GM23248 (cell line): Measurements from ENCODE around the gene DDX60. TPM values are rescaled to one million over a fixed set of nuclear protein-coding genes. Genes with fewer than 3 reads are reported as not detected.
A peak's percentile ranks its signal among the peaks of the same experiment; 100 is the strongest.

Source experiments
- DNase-seq: peaks from one replicate; pipeline ENCODE4 v3.0.0-alpha.2; 2015
- H2AFZ ChIP-seq: fragments of 200-600 bp; sonication (generic); 2 replicates; pipeline ENCODE4 v1.6.1; 2016; ENCODE audit warnings: antibody characterized with exemption
- H3F3A ChIP-seq: fragments of 200-600 bp; sonication (generic); 2 replicates; pipeline ENCODE4 v1.6.1; 2016; ENCODE audit warnings: mild to moderate bottlenecking, antibody characterized with exemption, mixed run types; ENCODE audit not compliant: insufficient read depth
- H3K27ac ChIP-seq: fragments of 200-600 bp; sonication (generic); 2 replicates; pipeline ENCODE4 v1.5.1; 2016; ENCODE audit warnings: mild to moderate bottlenecking
- H3K27me3 ChIP-seq: fragments of 200-600 bp; sonication (generic); replicated peaks from 2 replicates; pipeline ENCODE4 v1.6.1; 2016; ENCODE audit warnings: mild to moderate bottlenecking; ENCODE audit not compliant: insufficient read depth
- H3K36me3 ChIP-seq: fragments of 200-600 bp; sonication (generic); 2 replicates; pipeline ENCODE4 v1.6.1; 2016; ENCODE audit warnings: low read depth, mild to moderate bottlenecking
- H3K4me1 ChIP-seq: fragments of 200-600 bp; sonication (generic); 2 replicates; pipeline ENCODE4 v1.6.1; 2016; ENCODE audit warnings: mild to moderate bottlenecking; ENCODE audit not compliant: insufficient read depth
- H3K4me2 ChIP-seq: fragments of 200-600 bp; sonication (generic); one replicate; pipeline ENCODE4 v1.6.1; 2016; ENCODE audit warnings: mild to moderate bottlenecking; ENCODE audit not compliant: unreplicated experiment
- H3K4me3 ChIP-seq: fragments of 200-600 bp; sonication (generic); 2 replicates; pipeline ENCODE4 v1.5.1; 2016; ENCODE audit warnings: mild to moderate bottlenecking
- H3K79me2 ChIP-seq: fragments of 200-600 bp; sonication (generic); 2 replicates; pipeline ENCODE4 v1.6.1; 2016; ENCODE audit warnings: mild to moderate bottlenecking; ENCODE audit not compliant: insufficient read depth
- H3K9ac ChIP-seq: fragments of 200-600 bp; sonication (generic); 2 replicates; pipeline ENCODE4 v1.6.1; 2016; ENCODE audit warnings: mild to moderate bottlenecking
- H3K9me2 ChIP-seq: fragments of 200-600 bp; sonication (generic); 2 replicates; pipeline ENCODE4 v1.6.1; 2016; ENCODE audit warnings: mixed run types, mild to moderate bottlenecking, moderate library complexity; ENCODE audit not compliant: insufficient read depth
- H3K9me3 ChIP-seq: fragments of 200-600 bp; sonication (generic); one replicate; pipeline ENCODE4 v1.6.1; 2017; ENCODE audit warnings: low read depth
- H4K20me1 ChIP-seq: fragments of 200-600 bp; sonication (generic); 2 replicates; pipeline ENCODE4 v1.6.0; 2016; ENCODE audit not compliant: insufficient read depth
- EZH2 ChIP-seq: fragments of 200-600 bp; sonication (generic); IDR thresholded peaks from 2 replicates; pipeline ENCODE4 v1.6.1; 2018; ENCODE audit warnings: antibody characterized with exemption, mild to moderate bottlenecking; ENCODE audit not compliant: insufficient read depth, poor library complexity, severe bottlenecking
- EZH2phosphoT487 ChIP-seq: fragments of 200-600 bp; sonication (generic); IDR thresholded peaks from 2 replicates; pipeline ENCODE4 v1.6.1; 2018; ENCODE audit warnings: antibody characterized with exemption, moderate library complexity, mild to moderate bottlenecking, low read depth; ENCODE audit not compliant: insufficient read depth
- WGBS, 2 experiments: methylation state at CpG; one replicate each; pipeline ENCODE4 v1.1.6; 2015 to 2017; ENCODE audit warnings: low lambda C conversion rate in 2 of 2, low coverage in 1 of 2; ENCODE audit errors: missing lambda C conversion rate in 2 of 2; 5-methylcytosine and 5-hydroxymethylcytosine counted together
- in situ Hi-C: fragments of 300-500 bp; cut with MboI; formaldehyde crosslinking; loops from 2 replicates; pipeline ENCODE4 v1.15.0; 2020
- polyA plus RNA-seq: library from polyadenylated mRNA; unstranded; fragments of >200 nt; fragmentation: Nextera tagmentation; extraction: Ambion mirVana; gene quantifications from 2 replicates; pipeline ENCODE4 v1.2.1, GENCODE V29; 2016
- total RNA-seq: library from RNA; depleted of rRNA; stranded (reverse); fragments of >200 nt; shearing (Covaris generic); gene quantifications from 2 replicates; pipeline ENCODE4 v1.2.3, GENCODE V29; 2014

Gene DDX60
- total and polyA plus RNA-seq, 2 experiments from 2014 or later = 1.8 to 7.1 TPM

- no peaks in the 10 kb centered on the region for H3K79me2 ChIP-seq
- H3K9me3 ChIP-seq = no peaks in the 10 kb centered on the region
- 70 to 73% methylated on average over 4 of the region's 4 CpGs for WGBS, 2 experiments
- no peak overlapping the region for H2AFZ ChIP-seq
- H3K27me3 ChIP-seq = no peaks in the 10 kb centered on the region
- no peak overlapping the region for H3K4me3 ChIP-seq
- H3K27ac ChIP-seq = no peak overlapping the region
- H4K20me1 ChIP-seq = no peaks in the 10 kb centered on the region
- no peaks in the 10 kb centered on the region for H3K4me1 ChIP-seq
- no peak overlapping the region for H3K4me2 ChIP-seq
- no peak for TF ChIP-seq EZH2phosphoT487
- TF ChIP-seq EZH2 = no peak
- H3K9ac ChIP-seq = no peak overlapping the region
- in situ Hi-C loops = no loop called here
- H3K9me2 ChIP-seq = no peaks in the 10 kb centered on the region
- H3K36me3 ChIP-seq = no peaks in the 10 kb centered on the region
- no peak for DNase-seq
- no peaks in the 10 kb centered on the region for H3F3A ChIP-seq
Measured at GRCh38 chr4:168203233-168203911, 115.2 kb downstream of the DDX60 start.

GRCh38 chr4:168200685-168201084, 117.9 kb downstream of the DDX60 start:
- DNase-seq = no peak
- no peak overlapping the region for H3K27ac ChIP-seq
- in situ Hi-C loops = no loop called here
- H3F3A ChIP-seq = no peaks in the 10 kb centered on the region
- 67 to 73% methylated on average over 3 of the region's 3 CpGs for WGBS, 2 experiments
- H4K20me1 ChIP-seq = no peaks in the 10 kb centered on the region
- H3K4me2 ChIP-seq = no peak overlapping the region
- H3K9ac ChIP-seq = no peak overlapping the region
- H3K4me1 ChIP-seq = no peaks in the 10 kb centered on the region
- H3K9me2 ChIP-seq = no peaks in the 10 kb centered on the region
- H3K9me3 ChIP-seq = no peaks in the 10 kb centered on the region
- no peaks in the 10 kb centered on the region for H3K27me3 ChIP-seq
- no peaks in the 10 kb centered on the region for H3K79me2 ChIP-seq
- H3K36me3 ChIP-seq = no peaks in the 10 kb centered on the region
- TF ChIP-seq EZH2phosphoT487 = no peak
- no peak for TF ChIP-seq EZH2
- H2AFZ ChIP-seq = no peak overlapping the region
- H3K4me3 ChIP-seq = no peak overlapping the region

GRCh38 chr4:168199260-168199957, 119.1 kb downstream of the DDX60 start:
- Histone ChIP-seq H3K4me2 (no peak overlapping the region), H3K9me2 (no peaks in the 10 kb centered on the region), H3K79me2 (no peaks in the 10 kb centered on the region), H3K36me3 (no peaks in the 10 kb centered on the region), H4K20me1 (no peaks in the 10 kb centered on the region), H3K27me3 (no peaks in the 10 kb centered on the region), H3K4me1 (no peaks in the 10 kb centered on the region), H3K9me3 (no peaks in the 10 kb centered on the region), H3K9ac (no peak overlapping the region), H3F3A (no peaks in the 10 kb centered on the region), H3K27ac (no peak overlapping the region), H3K4me3 (no peak overlapping the region), H2AFZ (no peak overlapping the region)
- TF ChIP-seq EZH2phosphoT487 (no peak), EZH2 (no peak)
- DNase-seq = no peak
- 55% methylated on average over 4 of the region's 4 CpGs for WGBS, 2 experiments
- in situ Hi-C loops = loop anchor here (25.0 kb wide), 3 partner anchors 313 to 1288 kb away; no protein-coding TSS in a partner anchor

- no peaks in the 10 kb centered on the region for H3K9me2 ChIP-seq
- no peak overlapping the region for H3K4me3 ChIP-seq
- H3K27ac ChIP-seq = no peak overlapping the region
- no peaks in the 10 kb centered on the region for H3K36me3 ChIP-seq
- no peaks in the 10 kb centered on the region for H3K79me2 ChIP-seq
- no peak overlapping the region for H3K4me2 ChIP-seq
- no peak overlapping the region for H3K9ac ChIP-seq
- TF ChIP-seq EZH2 (no peak), EZH2phosphoT487 (no peak)
- in situ Hi-C loops = loop anchor here (25.0 kb wide), 3 partner anchors 314 to 1289 kb away; no protein-coding TSS in a partner anchor
- H2AFZ ChIP-seq = no peak overlapping the region
- no peaks in the 10 kb centered on the region for H3K27me3 ChIP-seq
- H3F3A ChIP-seq = no peaks in the 10 kb centered on the region
- peak; percentile 3 for DNase-seq
- H3K9me3 ChIP-seq = no peaks in the 10 kb centered on the region
- H4K20me1 ChIP-seq = no peaks in the 10 kb centered on the region
- no peaks in the 10 kb centered on the region for H3K4me1 ChIP-seq
Measured at GRCh38 chr4:168197926-168198325, 120.6 kb downstream of the DDX60 start.
